Gastrocnemius medialis (tissue), 4 donors: Measurements from ENCODE around the gene ANKRD12.

Experiments used
- POLR2A ChIP-seq, 2 donors: fragments of 450-650 bp; IDR thresholded peaks; one replicate each; pipeline ENCODE4 v1.6.1; 2017; ENCODE audit warnings: antibody characterized with exemption in 2 of 2, mild to moderate bottlenecking in 2 of 2, moderate library complexity in 2 of 2
- TF ChIP-seq, protein P1 (sequence below), 5 experiments: fragments of 450-650 bp in 3 of 5; fragments of 200-600 bp in 2 of 5; sonication (generic) in 2 of 5; IDR thresholded peaks in 4 of 5; conservative IDR thresholded peaks in 1 of 5; 1 replicate in 4 of 5; 2 replicates in 1 of 5; pipeline ENCODE4 v1.5.1; 2016 to 2019; ENCODE audit warnings: antibody characterized with exemption in 5 of 5, mild to moderate bottlenecking in 3 of 5, moderate library complexity in 3 of 5

DNA sequence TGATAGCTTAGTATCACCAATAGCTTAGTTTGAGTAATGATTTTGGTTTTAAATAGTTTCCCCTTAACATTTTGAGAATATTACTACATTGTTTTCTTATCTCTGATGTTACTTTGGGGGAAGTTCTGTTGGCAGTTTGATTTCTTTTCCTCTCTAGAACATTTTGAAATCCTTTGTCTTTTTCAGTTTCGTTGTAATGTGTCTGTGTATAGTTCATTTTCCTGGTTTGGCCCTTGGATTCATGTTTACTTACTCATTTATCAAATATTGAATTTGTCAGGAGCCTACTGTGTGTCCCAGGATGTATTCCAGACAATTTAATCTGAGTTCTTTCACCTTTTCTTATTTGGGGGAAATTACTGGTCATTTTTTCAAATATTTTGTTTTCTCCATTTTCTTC, 16.7 kb downstream of the ANKRD12 start:
- TF ChIP-seq, protein P1, sequence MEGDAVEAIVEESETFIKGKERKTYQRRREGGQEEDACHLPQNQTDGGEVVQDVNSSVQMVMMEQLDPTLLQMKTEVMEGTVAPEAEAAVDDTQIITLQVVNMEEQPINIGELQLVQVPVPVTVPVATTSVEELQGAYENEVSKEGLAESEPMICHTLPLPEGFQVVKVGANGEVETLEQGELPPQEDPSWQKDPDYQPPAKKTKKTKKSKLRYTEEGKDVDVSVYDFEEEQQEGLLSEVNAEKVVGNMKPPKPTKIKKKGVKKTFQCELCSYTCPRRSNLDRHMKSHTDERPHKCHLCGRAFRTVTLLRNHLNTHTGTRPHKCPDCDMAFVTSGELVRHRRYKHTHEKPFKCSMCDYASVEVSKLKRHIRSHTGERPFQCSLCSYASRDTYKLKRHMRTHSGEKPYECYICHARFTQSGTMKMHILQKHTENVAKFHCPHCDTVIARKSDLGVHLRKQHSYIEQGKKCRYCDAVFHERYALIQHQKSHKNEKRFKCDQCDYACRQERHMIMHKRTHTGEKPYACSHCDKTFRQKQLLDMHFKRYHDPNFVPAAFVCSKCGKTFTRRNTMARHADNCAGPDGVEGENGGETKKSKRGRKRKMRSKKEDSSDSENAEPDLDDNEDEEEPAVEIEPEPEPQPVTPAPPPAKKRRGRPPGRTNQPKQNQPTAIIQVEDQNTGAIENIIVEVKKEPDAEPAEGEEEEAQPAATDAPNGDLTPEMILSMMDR (IDR thresholded peaks at IDR 0.05 in 4 of 5, conservative IDR thresholded peaks at IDR 0.05 in 1 of 5) = no peak
- no peak for TF ChIP-seq POLR2A (IDR thresholded peaks at IDR 0.05)
